HuH-7.5 (cell line): ENCODE results near the gene ANKRD2.
"Not testable (repeated sequence)": the region's sequence is repeated elsewhere in the genome, so short reads cannot be mapped to it uniquely, and the experiment has no call there.

ENCODE experiments used
- DNase-seq: peaks from one replicate; pipeline ENCODE4 v3.0.0; 2011; ENCODE audit warnings: low spot score

The ANKRD2 gene

GRCh38 chr10:97573021-97573420 is 442 bp downstream of the ANKRD2 start:
- no peak for DNase-seq

- DNase-seq, result no peak
Observed at GRCh38 chr10:97573672-97574071, 1.1 kb downstream of the ANKRD2 start.

- no peak for DNase-seq
Observed at GRCh38 chr10:97574374-97575126, 2.0 kb downstream of the ANKRD2 start.

- DNase-seq, result no peak
Observed at GRCh38 chr10:97575127-97575668, 2.6 kb downstream of the ANKRD2 start.

- not testable (repeated sequence) for DNase-seq
Observed at GRCh38 chr10:97576487-97576886, 3.9 kb downstream of the ANKRD2 start.

GRCh38 chr10:97577701-97578100 is 5.1 kb downstream of the ANKRD2 start:
- DNase-seq, result no peak

- no peak for DNase-seq
Observed at GRCh38 chr10:97578171-97578844, 5.7 kb downstream of the ANKRD2 start.

GRCh38 chr10:97580421-97581367 is 8.1 kb downstream of the ANKRD2 start:
- no peak for DNase-seq

GRCh38 chr10:97582169-97582568 is 9.6 kb downstream of the ANKRD2 start:
- no peak for DNase-seq

- DNase-seq, result no peak
Observed at GRCh38 chr10:97583476-97583875, 10.9 kb downstream of the ANKRD2 start.

- DNase-seq, result peak; percentile 56
Observed at GRCh38 chr10:97584060-97584797, 11.7 kb downstream of the ANKRD2 start, which contains the start of gene HOGA1. HOGA1 (plus strand) TSS chr10:97584389; CDS start chr10:97584704, 315 bp downstream.

- DNase-seq, result no peak
Observed at GRCh38 chr10:97584798-97585438, 12.3 kb downstream of the ANKRD2 start.

GRCh38 chr10:97585439-97585811 is 12.8 kb downstream of the ANKRD2 start:
- no peak for DNase-seq

GRCh38 chr10:97587183-97587582 is 14.6 kb downstream of the ANKRD2 start:
- no peak for DNase-seq

GRCh38 chr10:97589479-97589878 is 16.9 kb downstream of the ANKRD2 start, which contains the start of gene C10orf62:
C10orf62 (plus strand) TSS chr10:97589721; CDS start chr10:97589898, 177 bp downstream.
- DNase-seq, result no peak

- DNase-seq, result no peak
Observed at GRCh38 chr10:97590082-97590747, 17.6 kb downstream of the ANKRD2 start.

- no peak for DNase-seq
Observed at GRCh38 chr10:97590748-97591495, 18.3 kb downstream of the ANKRD2 start.

GRCh38 chr10:97593421-97593820 is 20.8 kb downstream of the ANKRD2 start:
- no peak for DNase-seq
